OCI-LY1 (cell line): ENCODE data around the gene POU2F1.

Experiments
- H2AFZ ChIP-seq: fragments of 200-600 bp; sonication (generic), shearing (Covaris generic); 2 replicates; pipeline ENCODE4 v1.6.0; 2014; ENCODE audit warnings: antibody characterized with exemption, mild to moderate bottlenecking, low read length
- H3F3A ChIP-seq: fragments of 200-600 bp; sonication (generic), shearing (Covaris generic); 2 replicates; pipeline ENCODE4 v1.6.0; 2014; ENCODE audit warnings: mild to moderate bottlenecking, antibody characterized with exemption, low read length, moderate library complexity; ENCODE audit not compliant: insufficient read depth
- H3K27ac ChIP-seq: fragments of 200-600 bp; sonication (generic); 2 replicates; pipeline ENCODE4 v1.5.1; 2014; ENCODE audit warnings: low read length, mixed run types, mild to moderate bottlenecking, low read depth; ENCODE audit not compliant: poor library complexity, severe bottlenecking
- H3K27me3 ChIP-seq: fragments of 200-600 bp; sonication (generic); 2 replicates; pipeline ENCODE4 v1.6.0; 2014; ENCODE audit warnings: antibody characterized with exemption, mild to moderate bottlenecking, low read length, moderate library complexity; ENCODE audit not compliant: insufficient read depth
- H3K36me3 ChIP-seq: fragments of 200-600 bp; sonication (generic); 2 replicates; pipeline ENCODE4 v1.6.1; 2014; ENCODE audit warnings: mild to moderate bottlenecking, antibody characterized with exemption, low read length, moderate library complexity, mixed read lengths; ENCODE audit not compliant: insufficient read depth
- H3K4me1 ChIP-seq: fragments of 200-600 bp; sonication (generic); 2 replicates; pipeline ENCODE4 v1.5.1; 2014; ENCODE audit warnings: mild to moderate bottlenecking, low read length, moderate library complexity; ENCODE audit not compliant: insufficient read depth, severe bottlenecking
- H3K4me2 ChIP-seq: fragments of 200-600 bp; sonication (generic), shearing (Covaris generic); 2 replicates; pipeline ENCODE4 v1.6.1; 2014; ENCODE audit warnings: low read length
- H3K4me3 ChIP-seq: fragments of 200-600 bp; sonication (generic); 2 replicates; pipeline ENCODE4 v1.5.1; 2014; ENCODE audit warnings: low read length, low read depth, mild to moderate bottlenecking, mixed read lengths; ENCODE audit not compliant: poor library complexity, severe bottlenecking
- H3K79me2 ChIP-seq: fragments of 200-600 bp; shearing (Covaris generic); 2 replicates; pipeline ENCODE4 v1.6.1; 2016; ENCODE audit warnings: mixed run types, low read length, mixed read lengths; ENCODE audit not compliant: insufficient read depth
- H3K9ac ChIP-seq: fragments of 200-600 bp; sonication (generic), shearing (Covaris generic); 2 replicates; pipeline ENCODE4 v1.6.1; 2014; ENCODE audit warnings: mild to moderate bottlenecking, low read length, mixed read lengths
- H3K9me2 ChIP-seq: fragments of 200-600 bp; sonication (generic), shearing (Covaris generic); 2 replicates; pipeline ENCODE4 v1.6.1; 2014; ENCODE audit warnings: low read depth, mild to moderate bottlenecking, low read length, mixed read lengths
- H3K9me3 ChIP-seq: fragments of 200-600 bp; shearing (Covaris generic); 2 replicates; pipeline ENCODE4 v1.6.1; 2014; ENCODE audit warnings: low read length, mixed read lengths
- H4K20me1 ChIP-seq: fragments of 200-600 bp; sonication (generic), shearing (Covaris generic); 2 replicates; pipeline ENCODE4 v1.6.0; 2016; ENCODE audit warnings: mild to moderate bottlenecking, low read length; ENCODE audit not compliant: insufficient read depth
- CTCF ChIP-seq: fragments of 200-600 bp; sonication (generic), shearing (Covaris generic); IDR thresholded peaks from 2 replicates; pipeline ENCODE4 v1.5.1; 2017; ENCODE audit warnings: mild to moderate bottlenecking, antibody characterized with exemption, low read length, moderate library complexity, mixed read lengths
- EZH2 ChIP-seq: fragments of 200-600 bp; sonication (generic), shearing (Covaris generic); IDR thresholded peaks from 2 replicates; pipeline ENCODE4 v1.8.0; 2017; ENCODE audit warnings: borderline replicate concordance, mixed run types, mild to moderate bottlenecking, antibody characterized with exemption, low read length, moderate library complexity, mixed read lengths

Gene POU2F1

GRCh38 chr1:167409183-167409582, 188.5 kb downstream of the POU2F1 start:
- H2AFZ ChIP-seq: no peak overlapping the region
- no peaks in the 10 kb centered on the region for H4K20me1 ChIP-seq
- H3K9me2 ChIP-seq: no peaks in the 10 kb centered on the region
- H3K27ac ChIP-seq: no peak overlapping the region
- H3K4me3 ChIP-seq: no peak overlapping the region
- no peak overlapping the region for H3K9ac ChIP-seq
- TF ChIP-seq CTCF (peak; percentile 50; the same call in 1 of the 2 replicates), EZH2 (no peak)
- H3K79me2 ChIP-seq: no peaks in the 10 kb centered on the region
- no peaks in the 10 kb centered on the region for H3F3A ChIP-seq
- no peaks in the 10 kb centered on the region for H3K27me3 ChIP-seq
- peaks cover 77% of the 10 kb centered on the region for H3K36me3 ChIP-seq
- no peak overlapping the region for H3K4me2 ChIP-seq
- H3K4me1 ChIP-seq: peaks cover 5% of the 10 kb centered on the region
- no peaks in the 10 kb centered on the region for H3K9me3 ChIP-seq

- Histone ChIP-seq H3K9me3 (no peaks in the 10 kb centered on the region), H2AFZ (no peak overlapping the region), H3K27ac (no peak overlapping the region), H3K9ac (no peak overlapping the region), H3K4me3 (no peak overlapping the region), H4K20me1 (no peaks in the 10 kb centered on the region), H3K27me3 (no peaks in the 10 kb centered on the region), H3K4me2 (no peak overlapping the region), H3K4me1 (peaks cover 5% of the 10 kb centered on the region), H3K79me2 (no peaks in the 10 kb centered on the region), H3K9me2 (no peaks in the 10 kb centered on the region), H3F3A (no peaks in the 10 kb centered on the region), H3K36me3 (peaks cover 75% of the 10 kb centered on the region)
- TF ChIP-seq EZH2 (no peak), CTCF (no peak)
These were observed 191.4 kb downstream of the POU2F1 start for GRCh38 chr1:167412072-167412471.

- H3K4me2 ChIP-seq: no peak overlapping the region
- H3K9me2 ChIP-seq: no peaks in the 10 kb centered on the region
- no peaks in the 10 kb centered on the region for H3K9me3 ChIP-seq
- H3K27me3 ChIP-seq: no peaks in the 10 kb centered on the region
- TF ChIP-seq EZH2 (no peak), CTCF (no peak)
- H3F3A ChIP-seq: no peaks in the 10 kb centered on the region
- no peak overlapping the region for H3K9ac ChIP-seq
- H3K36me3 ChIP-seq: peaks cover 73% of the 10 kb centered on the region; the same call in 1 of the 2 replicates
- H3K27ac ChIP-seq: peak overlapping the region; percentile 37
- H3K4me1 ChIP-seq: peaks cover 12% of the 10 kb centered on the region
- no peak overlapping the region for H3K4me3 ChIP-seq
- H3K79me2 ChIP-seq: no peaks in the 10 kb centered on the region
- H4K20me1 ChIP-seq: no peaks in the 10 kb centered on the region
- no peak overlapping the region for H2AFZ ChIP-seq
These were observed 192.2 kb downstream of the POU2F1 start for GRCh38 chr1:167412920-167413319.
